NCI-H2196 treated with DMSO at 0.1 percent for 48 hours (cell line): ENCODE measurements around the gene LYPD6B.

Source experiments
- DNase-seq: peaks from one replicate; lab custom pipeline; 2025; ENCODE audit not compliant: unreplicated experiment; lab: John Stamatoyannopoulos, UW

LYPD6B gene

GRCh38 chr2:149259136-149259535 lies 220.6 kb downstream of the LYPD6B start:
- no peak for DNase-seq

- no peak for DNase-seq
These were observed 223.2 kb downstream of the LYPD6B start for GRCh38 chr2:149261692-149262091.
